8988T (cell line): Measurements from ENCODE around the gene RUNDC3A.
"Not testable (repeated sequence)": the region's sequence is repeated elsewhere in the genome, so short reads cannot be mapped to it uniquely, and the experiment has no call there.

Source experiments
- DNase-seq: peaks from one replicate; pipeline ENCODE4 v3.0.0; 2011

The RUNDC3A gene

DNA sequence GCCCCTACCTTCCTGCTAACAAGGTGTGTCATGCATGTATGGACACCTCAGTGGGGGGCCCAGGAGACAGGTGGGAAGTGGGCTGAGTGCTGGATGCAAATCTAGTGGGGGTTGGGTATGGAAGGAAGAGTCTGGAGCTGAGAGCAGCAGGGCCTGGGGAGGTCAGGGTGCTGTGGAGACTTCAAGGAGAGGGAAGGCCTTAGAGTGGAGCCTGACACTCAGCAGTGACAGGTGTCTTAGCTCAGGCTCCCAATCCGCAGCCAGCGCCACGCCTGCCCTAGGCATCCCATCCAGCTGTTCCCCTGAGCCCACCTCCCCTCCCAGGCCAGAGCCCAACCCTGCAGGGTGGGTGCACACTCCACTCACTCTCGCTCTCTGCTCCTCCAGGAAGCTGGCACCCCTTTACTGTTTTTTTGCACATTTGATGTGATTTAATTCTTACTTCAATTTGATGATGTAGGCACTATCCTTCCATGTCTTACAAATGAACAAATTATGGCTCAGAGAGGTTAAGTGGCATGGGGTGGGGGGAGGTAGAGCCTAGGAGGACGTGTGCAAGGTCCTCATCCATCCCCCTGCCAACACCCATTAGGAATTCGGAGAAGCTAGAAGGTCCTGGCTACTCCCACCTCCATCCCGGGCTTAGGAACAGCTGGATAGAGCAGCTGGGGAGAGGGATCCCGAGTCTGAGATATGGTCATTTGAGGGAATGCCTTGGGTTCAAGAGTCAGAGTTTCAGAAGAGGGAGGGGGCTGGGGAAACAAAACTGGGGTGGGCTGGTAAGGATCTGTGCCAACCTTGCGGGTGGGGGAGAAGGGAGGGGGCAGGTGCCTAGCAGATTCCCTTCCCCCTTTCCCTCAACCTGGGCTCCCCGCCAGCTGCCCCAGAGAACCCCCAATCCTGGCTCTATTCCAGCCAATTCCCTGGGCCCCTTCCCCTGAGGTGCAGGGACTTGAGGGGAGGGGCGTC lies 53.2 kb downstream of the RUNDC3A start:
- no peak for DNase-seq

- DNase-seq, result no peak
These were observed 54.1 kb downstream of the RUNDC3A start for GRCh38 chr17:44362459-44362948.

DNA sequence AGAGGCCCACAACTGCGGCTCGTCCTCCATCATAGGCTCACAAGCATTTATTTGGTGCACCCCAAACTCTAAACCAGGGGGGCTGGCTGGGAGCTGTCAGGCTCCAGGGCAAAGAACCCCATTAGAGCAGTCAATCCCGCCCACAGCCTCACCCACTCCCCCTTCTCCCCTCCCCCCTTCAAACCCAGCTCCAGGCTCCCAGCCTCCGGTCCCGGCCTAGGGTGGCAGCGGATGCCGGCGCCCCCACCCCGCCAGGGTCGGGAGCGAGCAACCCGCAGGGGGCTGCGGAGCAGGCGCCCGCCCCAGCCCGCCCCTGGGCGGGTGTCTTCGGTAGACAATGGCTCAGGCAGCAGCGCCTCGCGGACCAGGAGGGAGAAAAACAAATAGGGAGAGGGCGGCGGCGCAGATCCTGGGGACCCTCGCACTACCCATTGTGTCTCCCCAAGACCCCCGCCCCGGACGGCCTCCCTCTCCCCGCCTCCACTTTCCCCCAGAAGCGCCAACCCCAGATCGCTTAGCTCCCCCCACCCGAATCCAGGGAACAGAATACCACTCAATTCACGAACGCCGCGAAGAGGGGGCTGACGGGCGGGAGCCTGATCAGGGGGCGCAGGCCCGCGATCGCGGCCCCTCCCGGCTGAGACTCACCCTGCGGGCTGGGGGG lies 54.7 kb downstream of the RUNDC3A start:
- DNase-seq, result no peak

- DNase-seq, result peak; percentile 81
These were observed 55.3 kb downstream of the RUNDC3A start, which contains the start of gene FAM171A2 for GRCh38 chr17:44363613-44364159. Gene FAM171A2, minus strand, starts transcription at chr17:44363853. Its CDS starts 139 bp downstream, at chr17:44363714.

GRCh38 chr17:44365051-44365450 lies 56.6 kb downstream of the RUNDC3A start:
- DNase-seq, result not testable (repeated sequence)

- no peak for DNase-seq
These were observed 59.0 kb downstream of the RUNDC3A start for GRCh38 chr17:44367231-44367979.
